HEK293 (cell line): ENCODE data around the gene BAIAP2.

Source experiments
- CTCF ChIP-seq: fragments of 450-650 bp; formaldehyde crosslinking; IDR thresholded peaks from 2 replicates; pipeline ENCODE4 v1.5.1; 2016; ENCODE audit warnings: missing biosample characterization, missing genetic modification characterization
- TCF7L2 ChIP-seq: IDR thresholded peaks from 2 replicates; pipeline ENCODE4 v1.6.1; 2011; ENCODE audit warnings: low read depth, mild to moderate bottlenecking, inconsistent platforms, low read length, moderate library complexity, borderline replicate concordance
- YY1 ChIP-seq: fragments of 450-650 bp; formaldehyde crosslinking; IDR thresholded peaks from 2 replicates; pipeline ENCODE4 v1.5.1; 2018; ENCODE audit warnings: missing biosample characterization, missing genetic modification characterization
- ZBTB49 ChIP-seq: fragments of 450-650 bp; formaldehyde crosslinking; IDR thresholded peaks from 2 replicates; pipeline ENCODE4 v1.5.1; 2016; ENCODE audit warnings: missing biosample characterization, missing genetic modification characterization, low read depth
- ZFP69B ChIP-seq: fragments of 450-650 bp; formaldehyde crosslinking; IDR thresholded peaks from 2 replicates; pipeline ENCODE4 v1.5.1; 2016; ENCODE audit warnings: missing biosample characterization, missing genetic modification characterization
- ZNF114 ChIP-seq: fragments of 450-650 bp; formaldehyde crosslinking; IDR thresholded peaks from 2 replicates; pipeline ENCODE4 v1.5.0; 2017; ENCODE audit warnings: missing biosample characterization, missing genetic modification characterization
- ZNF121 ChIP-seq: fragments of 450-650 bp; formaldehyde crosslinking; IDR thresholded peaks from 2 replicates; pipeline ENCODE4 v1.5.1; 2016; ENCODE audit warnings: missing biosample characterization, missing genetic modification characterization
- ZNF132 ChIP-seq: fragments of 450-650 bp; formaldehyde crosslinking; IDR thresholded peaks from 2 replicates; pipeline ENCODE4 v1.5.1; 2017; ENCODE audit warnings: missing biosample characterization, missing genetic modification characterization, borderline replicate concordance
- ZNF174 ChIP-seq: fragments of 450-650 bp; formaldehyde crosslinking; IDR thresholded peaks from 2 replicates; pipeline ENCODE4 v1.5.0; 2017; ENCODE audit warnings: missing biosample characterization, mild to moderate bottlenecking, missing genetic modification characterization
- ZNF23 ChIP-seq: fragments of 450-650 bp; formaldehyde crosslinking; IDR thresholded peaks from 2 replicates; pipeline ENCODE4 v1.5.1; 2016; ENCODE audit warnings: missing biosample characterization, missing genetic modification characterization, borderline replicate concordance
- ZNF274 ChIP-seq, 2 experiments: fragments of 200-500 bp in 1 of 2; fragments of 450-650 bp in 1 of 2; sonication (Bioruptor generic) in 1 of 2; formaldehyde crosslinking in 1 of 2; IDR thresholded peaks; 2 replicates each; pipeline versions ENCODE4 v1.5.1 to v1.6.1; 2014 to 2016; ENCODE audit warnings: borderline replicate concordance in 1 of 2, inconsistent platforms in 1 of 2, low read length in 1 of 2, missing biosample characterization in 1 of 2, missing genetic modification characterization in 1 of 2
- ZNF302 ChIP-seq: fragments of 450-650 bp; formaldehyde crosslinking; IDR thresholded peaks from 2 replicates; pipeline ENCODE4 v1.5.1; 2016; ENCODE audit warnings: missing biosample characterization, missing genetic modification characterization, low read depth
- ZNF830 ChIP-seq: fragments of 450-650 bp; IDR thresholded peaks from 2 replicates; pipeline ENCODE4 v1.5.0; 2018; ENCODE audit warnings: missing biosample characterization, missing genetic modification characterization, low read depth, mild to moderate bottlenecking, moderate library complexity

- no peak for TF ChIP-seq ZNF274 (IDR thresholded peaks at IDR 0.05; ENCODE audit: low read length)
- TF ChIP-seq ZNF274 (tag by site-specific recombination; IDR thresholded peaks at IDR 0.05; ENCODE audit: borderline replicate concordance), result no peak
- TF ChIP-seq ZNF830 (tag by site-specific recombination), result no peak
- no peak for TF ChIP-seq TCF7L2
- TF ChIP-seq CTCF (tag by site-specific recombination), result peak; percentile 36; the same call in 1 of the 2 replicates
- no peak for TF ChIP-seq ZNF132 (tag by site-specific recombination)
- TF ChIP-seq YY1, result no peak
- no peak for TF ChIP-seq ZNF174 (tag by site-specific recombination)
- TF ChIP-seq ZNF23 (tag by site-specific recombination), result no peak
- no peak for TF ChIP-seq ZBTB49 (tag by site-specific recombination)
- no peak for TF ChIP-seq ZNF114 (tag by site-specific recombination)
- no peak for TF ChIP-seq ZNF121
- no peak for TF ChIP-seq ZFP69B
- no peak for TF ChIP-seq ZNF302 (tag by site-specific recombination)
Observed at GRCh38 chr17:81037798-81038733, 3.1 kb downstream of the BAIAP2 start.
